GM18951 (cell line): Measurements from ENCODE around the gene FANCI.
A peak's percentile ranks its signal among the peaks of the same experiment; 100 is the strongest.

Source experiments
- POLR2A ChIP-seq: IDR thresholded peaks from 4 replicates; pipeline ENCODE4 v1.6.1; 2011; ENCODE audit warnings: mild to moderate bottlenecking; ENCODE audit not compliant: insufficient read length, insufficient read depth; ENCODE audit errors: extremely low read depth
- in situ Hi-C: fragments of 300-500 bp; cut with MboI; formaldehyde crosslinking; loops from one replicate; pipeline ENCODE4 v1.12.0; 2022; ENCODE audit warnings: low sequenced_read_pairs, mixed read lengths, inconsistent platforms; ENCODE audit not compliant: unreplicated experiment

The FANCI gene

GRCh38 chr15:89301304-89302089 lies 57.7 kb downstream of the FANCI start:
- no peak for TF ChIP-seq POLR2A
- in situ Hi-C loops, result no loop called here

GRCh38 chr15:89303986-89304385 lies 60.2 kb downstream of the FANCI start:
- no peak for TF ChIP-seq POLR2A
- in situ Hi-C loops, result no loop called here

GRCh38 chr15:89305395-89305794 lies 61.6 kb downstream of the FANCI start:
- TF ChIP-seq POLR2A, result no peak
- in situ Hi-C loops, result no loop called here

GRCh38 chr15:89307046-89307587 lies 63.3 kb downstream of the FANCI start:
- no peak for TF ChIP-seq POLR2A
- in situ Hi-C loops, result no loop called here

- in situ Hi-C loops, result no loop called here
- TF ChIP-seq POLR2A, result no peak
Measured at GRCh38 chr15:89307791-89308190, 64.0 kb downstream of the FANCI start.

- in situ Hi-C loops, result no loop called here
Measured at GRCh38 chr15:89308236-89308635, 64.5 kb downstream of the FANCI start.

GRCh38 chr15:89309993-89310392 lies 66.2 kb downstream of the FANCI start:
- no peak for TF ChIP-seq POLR2A
- in situ Hi-C loops, result no loop called here

More at GRCh38 chr15:89308236-89308635, 64.5 kb downstream of the FANCI start:
- no peak for TF ChIP-seq POLR2A

GRCh38 chr15:89315375-89315929 lies 71.7 kb downstream of the FANCI start:
- in situ Hi-C loops, result no loop called here
- no peak for TF ChIP-seq POLR2A

- in situ Hi-C loops, result no loop called here
- TF ChIP-seq POLR2A, result no peak
Measured at GRCh38 chr15:89316504-89316903, 72.7 kb downstream of the FANCI start.

GRCh38 chr15:89317186-89317720 lies 73.5 kb downstream of the FANCI start:
- no peak for TF ChIP-seq POLR2A
- in situ Hi-C loops, result no loop called here

- peak; percentile 7 for TF ChIP-seq POLR2A
- in situ Hi-C loops, result no loop called here
Measured at GRCh38 chr15:89319678-89320077, 75.9 kb downstream of the FANCI start.

GRCh38 chr15:89320200-89320599 lies 76.4 kb downstream of the FANCI start:
- in situ Hi-C loops, result no loop called here

GRCh38 chr15:89321521-89322410 lies 78.0 kb downstream of the FANCI start:
- no peak for TF ChIP-seq POLR2A

More at GRCh38 chr15:89320200-89320599, 76.4 kb downstream of the FANCI start:
- TF ChIP-seq POLR2A, result peak; percentile 1

More at GRCh38 chr15:89321521-89322410, 78.0 kb downstream of the FANCI start:
- in situ Hi-C loops, result no loop called here
